ENCODE results near the gene HAUS3. TPM values are rescaled to one million over a fixed set of nuclear protein-coding genes. Genes with fewer than 3 reads are reported as not detected.
A peak's percentile ranks its signal among the peaks of the same experiment; 100 is the strongest.

HAUS3 gene
- polyA plus RNA-seq, 3 donors, result 4.4 to 5.5 (median 5.0) TPM

GRCh38 chr4:2273221-2273620 is 31.3 kb upstream of the HAUS3 start:
- H3K4me1 Mint-ChIP-seq, result no peaks in the 10 kb centered on the region
- Histone ChIP-seq H3K27me3 (ENCODE audit: control insufficient read depth in 2 of 2, insufficient read depth in 2 of 2, low read length in 2 of 2) (no peaks in the 10 kb centered on the region), H3K4me2 (replicated peaks; ENCODE audit: extremely low read depth, low read length, poor library complexity, severe bottlenecking) (no peak overlapping the region), H4K20me1 (ENCODE audit: insufficient read depth, low read length) (no peaks in the 10 kb centered on the region), H3K4me3 (replicated peaks in 1 of 3; ENCODE audit: low read depth in 2 of 3, low read length in 3 of 3) (no peak overlapping the region), H3K27ac (ENCODE audit: low read depth in 1 of 2, low read length in 2 of 2) (no peak overlapping the region), H3K9ac (ENCODE audit: insufficient read depth, low read length, poor library complexity, severe bottlenecking) (no peak overlapping the region), H3K79me2 (ENCODE audit: insufficient read depth, low read length) (no peaks in the 10 kb centered on the region), H2AFZ (ENCODE audit: insufficient read depth, low read depth, low read length, poor library complexity, severe bottlenecking) (no peak overlapping the region), H3K9me3 (replicated peaks in 1 of 2; ENCODE audit: control insufficient read depth in 1 of 2, insufficient read depth in 1 of 2, low read length in 2 of 2) (no peaks in the 10 kb centered on the region), H3K36me3 (replicated peaks in 1 of 2; ENCODE audit: control insufficient read depth in 1 of 2, insufficient read depth in 2 of 2, low read length in 2 of 2) (no peaks in the 10 kb centered on the region), H3K4me1 (ENCODE audit: control insufficient read depth in 1 of 2, insufficient read depth in 2 of 2, low read length in 2 of 2) (no peaks in the 10 kb centered on the region)
- DNase-seq, result no peak
- intact Hi-C loops (cut with micrococcal nuclease), result no loop called here
- H3K27ac Mint-ChIP-seq, result peak overlapping the region in 1 of 7 donors; percentile 37
- H3K27me3 Mint-ChIP-seq (ENCODE audit: low read depth in 3 of 3), result peaks cover 0 to 1% (median 0%) of the 10 kb centered on the region in 3 donors
- no peak overlapping the region for H3K4me3 Mint-ChIP-seq
- TF ChIP-seq, protein P1, sequence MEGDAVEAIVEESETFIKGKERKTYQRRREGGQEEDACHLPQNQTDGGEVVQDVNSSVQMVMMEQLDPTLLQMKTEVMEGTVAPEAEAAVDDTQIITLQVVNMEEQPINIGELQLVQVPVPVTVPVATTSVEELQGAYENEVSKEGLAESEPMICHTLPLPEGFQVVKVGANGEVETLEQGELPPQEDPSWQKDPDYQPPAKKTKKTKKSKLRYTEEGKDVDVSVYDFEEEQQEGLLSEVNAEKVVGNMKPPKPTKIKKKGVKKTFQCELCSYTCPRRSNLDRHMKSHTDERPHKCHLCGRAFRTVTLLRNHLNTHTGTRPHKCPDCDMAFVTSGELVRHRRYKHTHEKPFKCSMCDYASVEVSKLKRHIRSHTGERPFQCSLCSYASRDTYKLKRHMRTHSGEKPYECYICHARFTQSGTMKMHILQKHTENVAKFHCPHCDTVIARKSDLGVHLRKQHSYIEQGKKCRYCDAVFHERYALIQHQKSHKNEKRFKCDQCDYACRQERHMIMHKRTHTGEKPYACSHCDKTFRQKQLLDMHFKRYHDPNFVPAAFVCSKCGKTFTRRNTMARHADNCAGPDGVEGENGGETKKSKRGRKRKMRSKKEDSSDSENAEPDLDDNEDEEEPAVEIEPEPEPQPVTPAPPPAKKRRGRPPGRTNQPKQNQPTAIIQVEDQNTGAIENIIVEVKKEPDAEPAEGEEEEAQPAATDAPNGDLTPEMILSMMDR (IDR thresholded peaks at IDR 0.05), result no peak
- WGBS (ENCODE audit: insufficient coverage), result 81% methylated on average over 11 of the region's 15 CpGs
- H3K9me3 Mint-ChIP-seq, result no peaks in the 10 kb centered on the region
- H3K36me3 Mint-ChIP-seq, result no peaks in the 10 kb centered on the region

- H3K27ac Mint-ChIP-seq, result no peak overlapping the region
- intact Hi-C loops (cut with micrococcal nuclease), result no loop called here
- no peak overlapping the region for H3K9ac ChIP-seq (ENCODE audit: insufficient read depth, low read length, poor library complexity, severe bottlenecking)
- TF ChIP-seq, protein P1 (IDR thresholded peaks at IDR 0.05), result no peak
- H3K4me3 ChIP-seq (replicated peaks in 1 of 3; ENCODE audit: low read depth in 2 of 3, low read length in 3 of 3), result no peak overlapping the region
- H3K27me3 ChIP-seq (ENCODE audit: control insufficient read depth in 2 of 2, insufficient read depth in 2 of 2, low read length in 2 of 2), result no peaks in the 10 kb centered on the region
- no peaks in the 10 kb centered on the region for H3K79me2 ChIP-seq (ENCODE audit: insufficient read depth, low read length)
- H3K9me3 Mint-ChIP-seq, result no peaks in the 10 kb centered on the region
- WGBS (ENCODE audit: insufficient coverage), result 71% methylated on average over 6 of the region's 6 CpGs
- H3K4me3 Mint-ChIP-seq, result no peak overlapping the region
- H3K4me1 ChIP-seq (ENCODE audit: control insufficient read depth in 1 of 2, insufficient read depth in 2 of 2, low read length in 2 of 2), result no peaks in the 10 kb centered on the region
- no peak overlapping the region for H2AFZ ChIP-seq (ENCODE audit: insufficient read depth, low read depth, low read length, poor library complexity, severe bottlenecking)
- peaks cover 0 to 1% (median 0%) of the 10 kb centered on the region in 3 donors for H3K27me3 Mint-ChIP-seq (ENCODE audit: low read depth in 3 of 3)
- H3K36me3 ChIP-seq (replicated peaks in 1 of 2; ENCODE audit: control insufficient read depth in 1 of 2, insufficient read depth in 2 of 2, low read length in 2 of 2), result no peaks in the 10 kb centered on the region
- no peak overlapping the region for H3K27ac ChIP-seq (ENCODE audit: low read depth in 1 of 2, low read length in 2 of 2)
- H3K36me3 Mint-ChIP-seq, result no peaks in the 10 kb centered on the region
- no peaks in the 10 kb centered on the region for H3K4me1 Mint-ChIP-seq
- no peaks in the 10 kb centered on the region for H3K9me3 ChIP-seq (replicated peaks in 1 of 2; ENCODE audit: control insufficient read depth in 1 of 2, insufficient read depth in 1 of 2, low read length in 2 of 2)
- H3K4me2 ChIP-seq (replicated peaks; ENCODE audit: extremely low read depth, low read length, poor library complexity, severe bottlenecking), result no peak overlapping the region
- no peak for DNase-seq
- no peaks in the 10 kb centered on the region for H4K20me1 ChIP-seq (ENCODE audit: insufficient read depth, low read length)
These were observed 30.9 kb upstream of the HAUS3 start for GRCh38 chr4:2272828-2273120.
